HepG2 (cell line): ENCODE data around the gene ZNF630.

Experiments
- HDAC1 ChIP-seq: sonication (generic); formaldehyde crosslinking; IDR thresholded peaks from 2 replicates; pipeline ENCODE4 v1.5.1; 2020; ENCODE audit warnings: mild to moderate bottlenecking, missing genetic modification reagents
- MXD4 ChIP-seq: IDR thresholded peaks from 2 replicates; pipeline ENCODE4 v1.6.1; 2016; ENCODE audit warnings: mild to moderate bottlenecking, missing biosample characterization, missing genetic modification reagents
- NFE2L2 ChIP-seq: fragments of 150-350 bp; IDR thresholded peaks from 2 replicates; pipeline ENCODE4 v1.6.1; 2014; ENCODE audit warnings: low read length
- NFKB2 ChIP-seq: sonication (generic); formaldehyde crosslinking; IDR thresholded peaks from 2 replicates; pipeline ENCODE4 v1.4.0; 2020; ENCODE audit warnings: missing genetic modification reagents, borderline replicate concordance
- USF2 ChIP-seq, 2 experiments: sonication (generic) in 1 of 2; formaldehyde crosslinking in 1 of 2; IDR thresholded peaks; 2 replicates each; pipeline versions ENCODE4 v1.5.1 to v1.6.1; 2011 to 2020; ENCODE audit warnings: borderline replicate concordance in 1 of 2, low read depth in 1 of 2, low read length in 1 of 2, mild to moderate bottlenecking in 1 of 2, missing genetic modification reagents in 1 of 2, moderate library complexity in 1 of 2
- ZBTB1 ChIP-seq: sonication (generic); formaldehyde crosslinking; IDR thresholded peaks from 2 replicates; pipeline ENCODE4 v1.4.0; 2020; ENCODE audit warnings: missing genetic modification reagents, borderline replicate concordance
- ZBTB7A ChIP-seq: sonication (generic); formaldehyde crosslinking; IDR thresholded peaks from 2 replicates; pipeline ENCODE4 v1.8.0; 2022; ENCODE audit warnings: mild to moderate bottlenecking, missing genetic modification reagents
- ZFP41 ChIP-seq: sonication (generic); formaldehyde crosslinking; IDR thresholded peaks from 2 replicates; pipeline ENCODE4 v1.4.0; 2020; ENCODE audit warnings: mild to moderate bottlenecking, missing genetic modification reagents, borderline replicate concordance
- TF ChIP-seq, protein P1 (sequence below): sonication (generic); formaldehyde crosslinking; IDR thresholded peaks from 2 replicates; pipeline ENCODE4 v1.5.0; 2020; ENCODE audit warnings: missing genetic modification reagents, mild to moderate bottlenecking, borderline replicate concordance
- TF ChIP-seq, protein P2 (sequence below): sonication (generic); formaldehyde crosslinking; conservative IDR thresholded peaks from 2 replicates; pipeline ENCODE4 v1.4.0; 2020; ENCODE audit warnings: missing genetic modification reagents

DNA sequence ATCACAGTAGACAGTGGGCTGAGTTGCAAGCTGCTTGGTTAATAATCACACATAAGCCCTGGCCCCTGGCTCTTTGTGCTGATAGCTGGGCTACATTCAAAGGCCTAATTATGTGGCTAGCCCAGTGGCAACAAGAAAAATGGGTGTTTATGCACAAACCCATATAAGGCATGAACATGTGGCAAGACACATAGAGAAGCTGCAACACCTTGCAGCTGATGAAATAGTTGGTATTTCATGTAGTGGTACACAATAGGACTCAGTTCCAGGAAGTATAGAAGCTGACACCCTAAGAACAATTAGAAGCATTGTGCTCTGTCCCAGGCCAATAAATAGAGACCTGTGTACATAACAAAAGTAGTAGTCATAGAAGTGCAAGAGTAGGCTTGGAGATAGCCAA lies 14.6 kb upstream of the ZNF630 start:
- TF ChIP-seq NFE2L2, result no peak
- TF ChIP-seq, protein P1, sequence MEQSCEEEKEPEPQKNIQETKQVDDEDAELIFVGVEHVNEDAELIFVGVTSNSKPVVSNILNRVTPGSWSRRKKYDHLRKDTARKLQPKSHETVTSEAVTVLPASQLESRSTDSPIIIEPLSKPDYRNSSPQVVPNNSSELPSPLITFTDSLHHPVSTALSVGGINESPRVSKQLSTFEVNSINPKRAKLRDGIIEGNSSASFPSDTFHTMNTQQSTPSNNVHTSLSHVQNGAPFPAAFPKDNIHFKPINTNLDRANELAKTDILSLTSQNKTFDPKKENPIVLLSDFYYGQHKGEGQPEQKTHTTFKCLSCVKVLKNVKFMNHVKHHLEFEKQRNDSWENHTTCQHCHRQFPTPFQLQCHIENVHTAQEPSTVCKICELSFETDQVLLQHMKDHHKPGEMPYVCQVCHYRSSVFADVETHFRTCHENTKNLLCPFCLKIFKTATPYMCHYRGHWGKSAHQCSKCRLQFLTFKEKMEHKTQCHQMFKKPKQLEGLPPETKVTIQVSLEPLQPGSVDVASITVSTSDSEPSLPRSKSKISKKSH (CRISPR knock-in tag), result no peak
- no peak for TF ChIP-seq HDAC1
- TF ChIP-seq, protein P2, sequence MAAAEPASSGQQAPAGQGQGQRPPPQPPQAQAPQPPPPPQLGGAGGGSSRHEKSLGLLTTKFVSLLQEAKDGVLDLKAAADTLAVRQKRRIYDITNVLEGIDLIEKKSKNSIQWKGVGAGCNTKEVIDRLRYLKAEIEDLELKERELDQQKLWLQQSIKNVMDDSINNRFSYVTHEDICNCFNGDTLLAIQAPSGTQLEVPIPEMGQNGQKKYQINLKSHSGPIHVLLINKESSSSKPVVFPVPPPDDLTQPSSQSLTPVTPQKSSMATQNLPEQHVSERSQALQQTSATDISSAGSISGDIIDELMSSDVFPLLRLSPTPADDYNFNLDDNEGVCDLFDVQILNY, result no peak
- no peak for TF ChIP-seq ZFP41 (CRISPR knock-in tag)
- TF ChIP-seq NFKB2 (CRISPR knock-in tag), result no peak
- TF ChIP-seq MXD4 (CRISPR knock-in tag), result no peak
- TF ChIP-seq USF2 (IDR thresholded peaks at IDR 0.05; ENCODE audit: low read depth, low read length), result no peak
- no peak for TF ChIP-seq USF2 (CRISPR knock-in tag; IDR thresholded peaks at IDR 0.05; ENCODE audit: borderline replicate concordance)
- TF ChIP-seq ZBTB7A (CRISPR knock-in tag), result no peak
- no peak for TF ChIP-seq ZBTB1 (CRISPR knock-in tag)
